Aortic smooth muscle cell (primary cell): ENCODE measurements around the gene RAB11B. TPM values are rescaled to one million over a fixed set of nuclear protein-coding genes. Genes with fewer than 3 reads are reported as not detected.

Experiments used
- total RNA-seq: library from RNA; depleted of rRNA; stranded (reverse); fragments of >200 nt; gene quantifications from 2 replicates; pipeline ENCODE4 v1.2.3, GENCODE V29; 2014

Gene RAB11B
- total RNA-seq, result 63.0 and 81.0 TPM in 2 replicates

GRCh38 chr19:8389891-8390616, at the start of gene RAB11B:
Gene RAB11B (plus strand): TSS chr19:8390360. CDS start chr19:8390417, 57 bp downstream.

GRCh38 chr19:8342684-8343482, 47.3 kb upstream of the RAB11B start, which contains the start of gene KANK3:
Gene KANK3 (minus strand): TSS chr19:8343262. CDS start chr19:8337828, 5,434 bp downstream.

GRCh38 chr19:8363803-8364771, 26.1 kb upstream of the RAB11B start, which contains the start of gene ANGPTL4:
Gene ANGPTL4 (plus strand): TSS chr19:8364155. CDS start chr19:8364322, 167 bp downstream.

GRCh38 chr19:8412783-8413628, 22.8 kb downstream of the RAB11B start, which contains the start of gene MARCHF2:
Gene MARCHF2 (plus strand): TSS chr19:8413305. CDS start chr19:8421841, 8,536 bp downstream.

GRCh38 chr19:8444677-8445487, 54.7 kb downstream of the RAB11B start, which contains the start of gene HNRNPM:
Gene HNRNPM (plus strand): TSS chr19:8444975. CDS start chr19:8444999, 24 bp downstream.

Other genes starting within 250 kb of the RAB11B start
- not detected in 2 replicates for gene FBN3, start 240.8 kb upstream of the RAB11B start, total RNA-seq
- 4.1 and 6.0 TPM in 2 replicates for gene CERS4, start 181.0 kb upstream of the RAB11B start, total RNA-seq
- gene CD320, start 82.0 kb upstream of the RAB11B start, total RNA-seq, result 17.4 and 23.8 TPM in 2 replicates
- 28.9 and 36.7 TPM in 2 replicates for gene NDUFA7, start 69.0 kb upstream of the RAB11B start, total RNA-seq
- 575 and 694 TPM in 2 replicates for gene RPS28, start 68.9 kb upstream of the RAB11B start, total RNA-seq
- gene KANK3, start 47.1 kb upstream of the RAB11B start, total RNA-seq, result 0.44 and 0.53 TPM in 2 replicates
- 1.2 and 1.7 TPM in 2 replicates for gene ANGPTL4, start 26.2 kb upstream of the RAB11B start, total RNA-seq
- 87.9 and 103 TPM in 2 replicates for gene MARCHF2, start 22.9 kb downstream of the RAB11B start, total RNA-seq
- 53.4 and 58.2 TPM in 2 replicates for gene HNRNPM, start 54.6 kb downstream of the RAB11B start, total RNA-seq
- not detected in 2 replicates for gene PRAM1, start 112.3 kb downstream of the RAB11B start, total RNA-seq
- 3.1 and 3.2 TPM in 2 replicates for gene ZNF414, start 123.8 kb downstream of the RAB11B start, total RNA-seq
- 0.13 and 0.19 TPM in 2 replicates for gene MYO1F, start 187.1 kb downstream of the RAB11B start, total RNA-seq
- gene ADAMTS10, start 220.4 kb downstream of the RAB11B start, total RNA-seq, result 12.0 and 24.2 TPM in 2 replicates
- not detected in 2 replicates for gene NFILZ, start 240.3 kb downstream of the RAB11B start, total RNA-seq